Upper lobe of right lung (tissue), 1 donor: ENCODE results near the gene CPHXL. TPM values are rescaled to one million over a fixed set of nuclear protein-coding genes. Genes with fewer than 3 reads are reported as not detected.
A peak's percentile ranks its signal among the peaks of the same experiment; 100 is the strongest.

Source experiments
- ATAC-seq: fragments of 200-7000 bp; cut with Tn5 transposase; one replicate; pipeline ENCODE4 v1.9.1; 2020; ENCODE audit warnings: mild to moderate bottlenecking, moderate library complexity
- DNase-seq: peaks from one replicate; pipeline ENCODE4 v3.0.0-alpha.2; 2020
- H3K27ac ChIP-seq: fragments of 200-600 bp; one replicate; pipeline ENCODE4 v1.8.0; 2022
- H3K27me3 ChIP-seq: fragments of 200-600 bp; one replicate; pipeline ENCODE4 v1.8.0; 2022; ENCODE audit warnings: mild to moderate bottlenecking
- H3K36me3 ChIP-seq: fragments of 200-600 bp; one replicate; pipeline ENCODE4 v1.8.0; 2022
- H3K4me1 ChIP-seq: fragments of 200-600 bp; one replicate; pipeline ENCODE4 v1.8.0; 2022
- H3K4me3 ChIP-seq: fragments of 200-600 bp; one replicate; pipeline ENCODE4 v1.8.0; 2022; ENCODE audit warnings: mild to moderate bottlenecking
- H3K9me3 ChIP-seq: fragments of 200-600 bp; one replicate; pipeline ENCODE4 v1.8.0; 2022
- intact Hi-C: fragments of 100-400 bp; cut with DNase I; formaldehyde crosslinking; loops from one replicate; pipeline ENCODE4 v1.11.0; 2022
- total RNA-seq: library from RNA; stranded (reverse); fragmentation: NEBNext Ultra II Directional; extraction: Animal tissue kit (Norgen Biotek cat#: 25700); gene quantifications from one replicate; pipeline ENCODE4 v1.2.1, GENCODE V29; 2021
- TF ChIP-seq, protein P1 (sequence below): fragments of 200-600 bp; IDR thresholded peaks from one replicate; pipeline ENCODE4 v1.8.0; 2022; ENCODE audit warnings: antibody characterized with exemption
- donor health status: DM: no; HTN: yes; CAD: no; lungs with severe emphysema.

Gene CPHXL
- total RNA-seq, 1 donor from 2014 or later: not detected

DNA sequence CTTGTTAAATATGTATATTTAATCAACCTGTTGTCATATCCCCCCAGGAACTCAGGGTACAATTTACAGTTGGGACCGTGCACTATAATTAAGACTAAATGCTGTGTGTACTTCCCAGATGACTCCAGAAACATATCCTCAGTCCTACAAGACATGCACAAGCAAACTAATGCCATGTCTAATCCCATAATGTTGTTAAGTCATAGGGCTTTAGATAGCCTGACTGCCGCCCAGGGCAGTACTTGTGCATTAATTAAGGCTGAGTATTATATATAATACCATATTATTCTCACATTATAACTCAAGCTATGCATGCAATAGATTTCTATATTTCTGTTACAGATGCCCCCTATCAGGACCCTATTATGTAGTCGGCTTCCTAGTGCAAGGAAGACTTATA lies 20.1 kb upstream of the CPHXL start:
- ATAC-seq (no peak), DNase-seq (no peak)
- H3K9me3 ChIP-seq: no peaks in the 10 kb centered on the region
- no peaks in the 10 kb centered on the region for H3K27me3 ChIP-seq
- intact Hi-C loops: no loop called here
- H3K27ac ChIP-seq: no peak overlapping the region
- H3K4me1 ChIP-seq: no peaks in the 10 kb centered on the region
- TF ChIP-seq, protein P1, sequence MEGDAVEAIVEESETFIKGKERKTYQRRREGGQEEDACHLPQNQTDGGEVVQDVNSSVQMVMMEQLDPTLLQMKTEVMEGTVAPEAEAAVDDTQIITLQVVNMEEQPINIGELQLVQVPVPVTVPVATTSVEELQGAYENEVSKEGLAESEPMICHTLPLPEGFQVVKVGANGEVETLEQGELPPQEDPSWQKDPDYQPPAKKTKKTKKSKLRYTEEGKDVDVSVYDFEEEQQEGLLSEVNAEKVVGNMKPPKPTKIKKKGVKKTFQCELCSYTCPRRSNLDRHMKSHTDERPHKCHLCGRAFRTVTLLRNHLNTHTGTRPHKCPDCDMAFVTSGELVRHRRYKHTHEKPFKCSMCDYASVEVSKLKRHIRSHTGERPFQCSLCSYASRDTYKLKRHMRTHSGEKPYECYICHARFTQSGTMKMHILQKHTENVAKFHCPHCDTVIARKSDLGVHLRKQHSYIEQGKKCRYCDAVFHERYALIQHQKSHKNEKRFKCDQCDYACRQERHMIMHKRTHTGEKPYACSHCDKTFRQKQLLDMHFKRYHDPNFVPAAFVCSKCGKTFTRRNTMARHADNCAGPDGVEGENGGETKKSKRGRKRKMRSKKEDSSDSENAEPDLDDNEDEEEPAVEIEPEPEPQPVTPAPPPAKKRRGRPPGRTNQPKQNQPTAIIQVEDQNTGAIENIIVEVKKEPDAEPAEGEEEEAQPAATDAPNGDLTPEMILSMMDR: no peak
- H3K4me3 ChIP-seq: no peak overlapping the region
- H3K36me3 ChIP-seq: no peaks in the 10 kb centered on the region

DNA sequence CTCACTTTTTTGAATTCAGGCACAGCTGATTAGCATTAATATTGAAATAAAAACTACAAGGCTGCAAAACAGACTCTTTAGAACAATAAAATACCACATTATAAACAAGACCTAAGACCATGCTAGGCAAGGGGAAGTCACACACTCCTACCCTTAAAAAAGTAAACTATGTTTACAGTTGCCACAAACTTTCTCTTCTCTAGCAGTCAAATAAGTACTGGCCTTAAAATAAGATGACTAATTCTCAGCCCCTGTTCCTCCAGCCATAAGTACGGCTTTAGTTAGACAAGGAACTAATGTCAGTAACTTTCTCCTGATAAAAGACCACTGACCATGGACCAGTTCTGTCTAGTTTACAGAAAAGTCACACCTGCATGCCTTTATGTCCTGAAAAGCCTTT lies 19.5 kb upstream of the CPHXL start:
- H3K4me3 ChIP-seq: no peak overlapping the region
- no peaks in the 10 kb centered on the region for H3K4me1 ChIP-seq
- H3K27me3 ChIP-seq: no peaks in the 10 kb centered on the region
- H3K9me3 ChIP-seq: no peaks in the 10 kb centered on the region
- TF ChIP-seq, protein P1: no peak
- ATAC-seq: no peak
- H3K36me3 ChIP-seq: no peaks in the 10 kb centered on the region
- DNase-seq: no peak
- intact Hi-C loops: no loop called here
- no peak overlapping the region for H3K27ac ChIP-seq

GRCh38 chr16:75745242-75745641 lies 19.0 kb upstream of the CPHXL start:
- Histone ChIP-seq H3K4me1 (no peaks in the 10 kb centered on the region), H3K4me3 (no peak overlapping the region), H3K36me3 (no peaks in the 10 kb centered on the region), H3K9me3 (no peaks in the 10 kb centered on the region), H3K27ac (no peak overlapping the region), H3K27me3 (no peaks in the 10 kb centered on the region)
- DNase-seq (no peak), ATAC-seq (no peak)
- TF ChIP-seq, protein P1: no peak
- intact Hi-C loops: no loop called here

DNA sequence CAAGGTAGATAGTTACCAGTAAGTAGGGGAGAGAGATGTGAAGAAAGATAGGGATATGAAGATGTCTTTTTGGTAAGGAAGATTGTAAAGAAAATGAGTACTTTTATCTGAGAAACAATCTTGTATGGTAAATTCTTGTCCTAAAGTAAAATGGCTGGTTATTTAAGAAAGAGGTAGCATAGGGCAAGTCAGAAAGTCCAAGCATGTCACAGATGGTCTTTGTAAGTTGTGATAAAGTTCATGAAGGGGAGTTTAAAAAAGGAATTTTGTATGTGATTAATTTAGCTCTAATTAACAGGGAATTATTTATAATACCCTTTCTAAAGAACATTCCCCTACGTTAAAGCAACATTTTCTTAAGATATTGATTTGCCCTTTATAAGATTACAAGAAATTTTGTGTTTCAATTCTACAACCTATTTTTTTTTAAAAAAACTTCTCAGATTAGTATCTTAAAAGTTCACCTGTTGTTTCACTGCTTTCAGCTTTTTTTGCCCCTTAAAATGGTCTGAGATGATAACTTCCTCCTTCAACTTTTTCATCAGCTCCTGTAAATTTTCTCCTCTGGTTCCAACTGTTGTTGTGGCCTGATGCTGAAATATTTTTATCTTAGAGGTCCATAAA lies 16.2 kb upstream of the CPHXL start:
- Histone ChIP-seq H3K36me3 (no peaks in the 10 kb centered on the region), H3K4me1 (no peaks in the 10 kb centered on the region), H3K9me3 (no peaks in the 10 kb centered on the region), H3K27ac (no peak overlapping the region), H3K4me3 (no peak overlapping the region), H3K27me3 (no peaks in the 10 kb centered on the region)
- DNase-seq: no peak
- ATAC-seq: no peak
- intact Hi-C loops: no loop called here
- TF ChIP-seq, protein P1: no peak

DNA sequence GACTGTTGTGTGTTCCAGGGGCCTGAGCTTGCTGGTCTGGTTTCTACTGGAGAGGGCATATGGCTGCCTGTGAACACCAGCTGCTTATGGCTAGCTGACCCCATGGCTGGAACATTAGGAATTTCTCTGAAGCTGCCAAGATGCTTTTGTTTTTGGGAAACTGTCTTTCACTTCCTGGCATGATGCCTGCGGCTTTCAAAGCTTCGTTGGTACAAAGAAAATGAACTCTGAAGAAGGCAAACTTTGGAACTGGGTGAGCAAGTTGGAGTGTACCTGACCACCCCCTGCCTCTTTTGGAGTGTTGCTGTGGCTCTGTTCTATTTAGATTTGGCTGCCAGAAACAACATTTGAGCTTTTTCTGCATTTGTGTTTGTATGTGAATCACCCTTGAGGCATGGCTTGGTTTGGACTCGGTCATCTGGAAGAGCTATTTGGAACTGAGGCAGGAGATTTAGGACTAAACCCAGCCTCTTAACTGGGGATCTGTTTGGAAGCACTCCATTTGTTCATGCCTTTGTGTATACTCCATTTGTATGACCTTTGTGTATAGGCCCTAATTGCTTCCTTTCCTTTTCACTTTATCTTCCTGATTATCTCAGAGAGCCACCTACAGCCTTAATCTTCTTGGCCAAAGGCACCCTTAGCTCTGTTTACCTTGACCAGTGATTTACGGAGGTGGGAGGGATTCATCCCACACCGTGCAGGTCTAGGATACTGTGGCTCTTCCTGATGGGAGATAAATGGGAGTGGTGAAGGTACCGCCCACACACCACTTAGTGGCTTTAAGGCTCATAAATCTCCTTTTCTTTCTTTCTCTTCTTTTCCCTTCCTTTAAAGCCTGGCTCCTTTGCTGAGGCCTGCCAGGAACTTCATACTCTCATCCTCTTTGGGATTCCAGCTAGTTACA lies 7.3 kb upstream of the CPHXL start:
- Histone ChIP-seq H3K36me3 (no peaks in the 10 kb centered on the region), H3K4me1 (peaks cover 16% of the 10 kb centered on the region), H3K4me3 (no peak overlapping the region), H3K27me3 (no peaks in the 10 kb centered on the region), H3K27ac (peak overlapping the region; percentile 53), H3K9me3 (no peaks in the 10 kb centered on the region)
- ATAC-seq (no peak), DNase-seq (no peak)
- TF ChIP-seq, protein P1: no peak
- intact Hi-C loops: no loop called here
